GM21381 (cell line): Measurements from ENCODE around the gene SLC1A4.
"Not testable (repeated sequence)": the region's sequence is repeated elsewhere in the genome, so short reads cannot be mapped to it uniquely, and the experiment has no call there.

Source experiments
- ATAC-seq: cut with Tn5 transposase; IDR thresholded peaks from one replicate; pipeline ENCODE4 v1.9.1; 2021; ENCODE audit warnings: mild to moderate bottlenecking, moderate library complexity; ENCODE audit not compliant: unreplicated experiment

SLC1A4 gene

DNA sequence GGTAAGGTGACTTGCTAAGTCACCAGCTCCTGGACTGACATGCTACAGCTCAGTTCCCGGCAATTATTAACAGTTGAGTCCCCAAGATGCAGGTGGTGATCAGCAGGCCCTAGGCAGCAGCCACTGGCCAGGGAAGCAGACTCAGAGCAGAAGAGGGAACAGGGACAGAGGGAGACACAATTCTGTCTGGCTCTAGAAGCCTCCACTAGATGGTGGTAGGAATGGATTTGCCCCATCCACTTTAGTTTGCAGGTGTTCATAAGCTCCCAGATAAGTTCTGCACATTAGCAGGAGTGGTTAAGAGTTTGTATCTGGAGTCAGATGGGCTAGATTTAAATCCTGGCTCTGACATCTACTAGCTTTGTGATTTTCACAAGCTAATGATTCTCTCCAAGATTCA, 25.5 kb upstream of the SLC1A4 start:
- no peak for ATAC-seq

DNA sequence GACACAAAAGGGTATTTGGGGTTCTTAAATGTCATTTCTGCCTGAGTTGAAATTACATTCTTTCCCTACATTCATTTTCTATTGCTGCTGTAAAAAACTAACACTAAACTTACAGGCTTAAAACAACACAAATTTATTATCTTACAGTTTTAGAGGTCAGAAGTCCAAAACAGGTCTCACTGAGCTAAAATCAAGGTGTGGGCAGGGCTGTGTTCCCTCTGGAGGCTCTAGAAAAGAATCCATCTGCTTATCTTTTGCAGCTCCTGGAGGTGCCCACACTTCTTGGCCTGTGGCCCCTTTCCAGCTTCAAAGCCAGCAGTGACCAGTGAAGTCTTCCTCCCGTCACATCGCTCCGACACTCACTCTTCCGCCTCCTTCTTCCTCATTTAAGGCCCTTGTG, 23.2 kb upstream of the SLC1A4 start:
- no peak for ATAC-seq

DNA sequence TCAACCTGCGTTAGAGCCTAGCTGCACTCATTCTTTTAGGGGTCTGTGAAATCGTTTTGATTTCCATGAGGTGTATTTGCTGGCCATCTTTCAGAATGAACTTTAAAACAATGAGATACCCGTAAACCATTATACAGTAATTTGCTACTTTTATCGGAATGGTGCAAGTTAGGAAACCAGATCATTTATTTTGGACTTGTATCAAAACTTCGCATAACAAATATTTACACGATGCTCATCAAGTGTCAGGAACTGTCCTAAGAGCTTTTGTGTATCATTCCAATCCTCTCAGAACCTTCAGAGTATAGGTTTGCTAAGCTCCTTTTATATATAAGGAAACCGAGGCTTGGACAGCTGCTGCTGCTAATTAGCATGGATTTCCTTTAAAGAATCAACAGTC, 22.4 kb upstream of the SLC1A4 start:
- no peak for ATAC-seq

DNA sequence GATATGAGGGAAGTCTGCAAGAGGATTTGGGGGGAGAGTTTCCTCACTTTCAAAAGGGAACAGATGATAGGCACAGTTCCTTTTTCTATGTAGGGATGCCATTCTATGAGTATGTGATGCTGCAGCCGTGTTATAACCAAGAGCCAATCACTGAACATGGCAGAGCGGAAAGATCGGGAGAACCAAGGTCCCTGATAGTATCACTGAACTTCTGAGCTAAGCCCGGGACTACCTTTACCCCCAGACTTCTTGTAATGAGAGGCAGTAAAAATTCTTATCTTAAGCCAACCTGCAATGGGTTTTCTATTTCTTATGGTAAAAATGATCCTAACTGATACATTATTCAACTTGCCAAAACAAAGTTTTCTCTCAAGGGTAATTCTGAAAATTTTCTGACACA, 21.6 kb upstream of the SLC1A4 start:
- no peak for ATAC-seq

DNA sequence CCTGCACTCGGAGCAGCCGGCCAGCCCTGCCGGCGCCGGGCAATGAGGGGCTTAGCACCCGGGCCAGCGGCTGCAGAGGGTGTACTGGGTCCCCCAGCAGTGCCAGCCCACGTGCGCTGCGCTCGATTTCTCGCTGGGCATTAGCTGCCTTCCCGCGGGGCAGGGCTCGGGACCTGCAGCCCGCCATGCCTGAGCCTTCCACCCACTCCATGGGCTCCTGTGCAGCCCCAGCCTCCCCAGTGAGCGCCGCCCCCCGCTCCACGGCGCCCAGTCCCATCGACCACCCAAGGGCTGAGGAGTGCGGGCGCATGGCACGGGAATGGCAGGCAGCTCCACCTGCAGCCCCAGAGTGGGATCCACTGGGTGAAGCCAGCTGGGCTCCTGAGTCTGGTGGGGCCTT, 20.1 kb upstream of the SLC1A4 start:
- ATAC-seq: not testable (repeated sequence)

DNA sequence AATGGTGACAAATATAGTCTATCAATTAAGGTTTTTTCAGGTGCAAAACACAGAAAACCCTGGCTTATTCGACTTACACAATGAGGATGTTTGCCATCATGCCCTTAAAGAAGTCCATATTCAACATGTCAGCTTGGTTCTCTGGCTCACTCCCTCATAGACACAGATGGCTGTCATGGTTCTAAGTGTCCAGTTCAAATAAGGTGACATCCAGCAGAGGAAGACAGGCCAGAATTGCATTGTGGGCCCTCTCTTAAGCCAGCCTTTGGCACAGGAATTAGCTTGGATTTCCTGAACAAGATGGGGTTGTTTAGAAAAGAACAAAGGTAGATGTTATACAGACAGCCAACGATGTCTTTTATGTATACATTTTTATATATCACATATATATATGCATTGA, 18.7 kb upstream of the SLC1A4 start:
- ATAC-seq: no peak

DNA sequence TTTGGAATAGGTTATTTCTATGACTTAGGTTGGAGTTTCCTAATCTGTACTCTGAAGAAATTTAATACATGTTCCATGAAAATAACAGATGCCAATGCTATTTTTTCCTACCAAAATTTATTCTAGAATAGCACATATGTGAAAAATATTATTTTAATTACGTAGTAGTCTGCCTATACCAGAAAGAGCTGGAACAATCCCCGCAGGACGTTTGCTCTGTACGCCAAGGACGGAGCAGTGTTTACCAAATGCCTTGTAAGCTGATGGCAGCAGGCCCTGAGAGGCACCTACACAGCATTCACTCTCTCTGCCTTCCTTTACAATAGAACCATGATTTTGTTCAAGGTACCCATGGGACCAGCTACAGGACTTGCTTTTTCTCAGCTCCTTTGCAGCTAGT, 16.8 kb upstream of the SLC1A4 start:
- no peak for ATAC-seq

DNA sequence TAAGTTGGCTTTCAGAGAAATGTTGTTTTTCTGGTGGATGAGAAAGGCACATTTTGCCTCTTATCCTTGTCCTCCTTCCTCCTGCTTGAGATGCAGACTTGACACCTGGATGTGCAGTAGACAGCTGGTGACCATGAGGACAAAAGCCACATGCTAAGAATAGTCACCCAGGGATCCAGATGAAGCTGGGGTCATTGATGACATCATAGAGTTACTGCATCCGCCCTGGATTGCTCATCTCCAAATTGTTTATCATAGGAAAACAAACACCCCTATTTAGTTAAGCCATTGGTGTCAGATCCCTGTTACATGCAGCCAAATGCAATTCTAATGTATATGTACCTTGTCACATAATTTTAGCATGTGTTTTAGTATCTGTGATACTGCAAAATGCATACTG, 16.3 kb upstream of the SLC1A4 start:
- no peak for ATAC-seq

DNA sequence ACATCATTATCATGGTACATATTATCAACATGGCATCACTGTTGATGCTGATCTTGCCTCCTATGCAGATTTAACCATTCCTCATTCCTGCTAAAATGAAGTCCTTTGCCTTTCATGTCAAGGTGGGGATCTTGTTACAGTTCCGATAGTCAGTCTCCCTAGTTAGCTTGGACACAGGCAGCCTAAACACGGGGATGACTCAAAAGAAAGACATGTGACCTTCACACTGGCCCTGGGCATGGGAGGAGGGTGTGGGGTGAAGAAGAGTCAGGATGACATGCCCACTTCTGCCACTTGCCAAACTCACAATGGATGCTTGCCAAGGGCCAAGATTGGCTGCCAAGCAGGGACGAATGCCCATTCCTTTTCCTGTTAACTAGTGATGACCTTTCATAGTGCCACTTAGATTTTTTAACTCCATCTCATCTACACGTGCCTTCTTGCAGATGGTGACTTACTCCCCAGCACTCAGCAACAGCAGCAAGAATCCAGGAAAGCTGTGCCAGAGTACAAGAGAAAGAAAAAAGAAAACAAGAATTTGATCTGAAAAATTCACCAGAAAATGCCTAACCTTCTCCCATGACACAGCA, 13.9 kb upstream of the SLC1A4 start:
- ATAC-seq: no peak

DNA sequence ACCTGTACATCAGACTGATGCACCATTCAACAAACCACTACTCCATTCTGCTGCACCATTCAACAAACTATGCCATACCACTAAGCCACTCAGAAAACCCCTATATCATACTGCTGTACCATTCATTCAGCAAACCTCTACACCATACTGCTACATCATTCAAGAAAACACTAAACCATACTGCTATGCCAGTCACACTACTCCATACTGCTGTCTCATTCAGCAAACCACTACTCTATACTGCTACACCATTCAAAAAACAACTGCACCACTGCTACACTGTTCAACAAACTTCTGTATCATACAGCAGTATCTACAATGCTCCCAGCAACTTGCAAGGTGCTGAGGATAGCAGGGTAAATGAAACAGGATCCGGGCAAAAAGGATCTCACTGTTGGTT, 12.9 kb upstream of the SLC1A4 start:
- ATAC-seq: no peak

DNA sequence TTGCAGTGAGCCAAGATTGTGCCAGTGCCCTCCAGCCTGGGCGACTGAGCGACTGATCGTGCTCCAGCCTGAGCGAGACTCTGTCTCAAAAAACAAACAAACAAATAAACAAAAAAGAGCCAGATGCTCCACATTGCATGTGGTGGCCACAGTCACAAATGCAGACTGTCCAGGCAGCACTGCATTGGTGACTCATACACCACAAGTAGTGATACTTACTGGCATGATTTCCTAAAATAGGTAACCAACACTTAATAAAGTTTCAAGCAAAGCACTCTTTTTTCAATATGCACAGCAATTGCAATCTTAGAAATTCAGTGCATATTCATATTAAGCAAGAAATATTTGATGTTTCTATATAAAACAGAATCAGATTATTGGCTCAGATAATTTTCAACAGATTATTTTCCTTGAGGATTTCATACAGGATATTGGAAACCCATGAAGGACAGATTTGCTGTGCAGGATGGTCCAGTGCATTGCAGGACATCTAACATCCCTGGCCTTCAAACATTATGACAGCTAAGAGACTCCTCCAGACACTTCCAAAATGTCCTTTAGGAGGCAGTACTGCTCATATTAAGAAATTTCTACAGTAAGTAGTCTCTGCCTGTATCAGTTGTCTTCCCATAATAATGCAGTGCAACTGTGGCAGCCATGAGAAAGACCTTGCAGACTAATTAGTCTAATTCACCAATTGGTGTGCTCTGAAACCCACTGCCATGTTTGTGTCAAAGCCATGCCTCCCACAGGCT, 10.5 kb upstream of the SLC1A4 start:
- ATAC-seq: no peak

DNA sequence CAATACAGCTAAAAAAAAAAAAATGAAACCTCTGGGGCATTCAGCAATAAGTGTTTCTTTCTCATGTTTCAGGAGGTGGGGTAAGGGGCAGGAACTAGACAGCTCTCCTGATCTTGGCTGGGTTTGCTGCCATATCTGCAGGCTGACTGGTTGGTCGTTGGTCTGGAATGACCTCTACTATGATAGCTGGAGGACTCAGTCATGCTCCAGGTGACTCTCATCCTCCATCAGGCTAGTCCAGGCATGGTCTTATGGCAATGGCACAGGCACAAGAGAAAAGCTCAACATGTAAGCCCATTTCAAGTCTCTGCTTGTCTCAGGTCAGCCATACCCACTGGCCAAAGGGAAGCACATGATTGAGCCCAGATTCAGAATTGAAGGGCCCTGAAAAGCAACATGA, 9.5 kb upstream of the SLC1A4 start:
- no peak for ATAC-seq

DNA sequence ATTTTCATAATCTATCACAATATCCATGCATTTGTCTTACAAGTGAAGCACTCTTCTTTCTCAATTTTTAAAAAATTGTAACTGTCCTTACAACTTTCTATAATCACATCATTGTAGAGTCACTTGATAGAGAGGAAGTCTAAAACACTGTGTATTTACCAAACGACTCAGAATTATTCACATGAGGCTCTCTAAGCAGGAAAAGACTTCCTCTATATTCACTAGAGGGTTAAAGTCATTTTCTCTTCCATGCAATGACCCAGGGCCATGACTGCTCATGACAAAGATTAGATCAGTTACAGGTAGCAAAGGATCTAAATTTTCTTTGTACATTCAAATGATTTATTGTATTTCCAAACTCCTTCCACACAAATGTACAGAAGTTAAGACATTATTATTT, 9.0 kb upstream of the SLC1A4 start:
- no peak for ATAC-seq

DNA sequence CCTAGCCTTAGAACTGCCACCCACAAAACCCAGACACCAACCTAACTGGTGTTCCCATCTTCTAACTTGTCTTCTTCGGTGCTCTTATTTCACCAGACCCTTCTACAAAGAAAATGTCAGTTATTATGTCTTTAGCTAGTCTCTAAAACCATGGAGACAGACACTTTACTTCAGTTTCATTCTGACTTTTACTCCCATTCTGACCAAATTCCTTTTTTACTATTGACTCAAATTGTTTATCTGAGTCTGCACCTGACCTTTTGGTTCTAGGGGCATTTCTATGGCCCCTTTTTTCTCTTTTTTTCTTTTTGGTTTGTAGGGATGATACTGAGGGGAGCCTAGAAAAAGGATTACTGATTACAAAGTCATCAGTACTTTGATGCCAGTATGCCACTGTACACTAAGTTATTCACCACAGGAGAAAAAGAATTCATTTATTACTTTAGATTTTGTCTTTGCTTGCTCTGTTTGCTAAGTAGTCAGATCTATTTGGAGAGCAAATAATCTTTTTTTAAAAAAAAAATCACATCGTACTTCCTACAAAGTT, 6.8 kb upstream of the SLC1A4 start:
- peak; percentile 48 for ATAC-seq

DNA sequence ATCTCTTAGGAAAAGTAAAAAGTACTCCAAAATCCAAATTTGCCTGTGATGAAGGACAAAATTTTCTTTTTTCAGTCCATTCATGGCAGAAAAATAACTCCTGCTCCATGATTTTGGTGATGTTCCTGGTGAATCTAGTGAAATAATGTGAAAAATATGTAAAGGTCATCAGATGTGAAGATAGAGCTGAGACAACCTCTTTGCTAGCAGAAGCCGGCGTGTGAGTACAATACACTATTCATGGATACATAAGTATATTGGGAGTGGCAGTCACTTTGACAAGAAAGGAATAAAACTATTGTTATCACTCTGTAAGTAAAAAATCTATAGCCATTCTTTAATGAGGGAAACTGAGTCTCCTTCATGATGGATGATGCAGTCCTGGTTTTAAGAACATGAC, 6.3 kb upstream of the SLC1A4 start:
- no peak for ATAC-seq

DNA sequence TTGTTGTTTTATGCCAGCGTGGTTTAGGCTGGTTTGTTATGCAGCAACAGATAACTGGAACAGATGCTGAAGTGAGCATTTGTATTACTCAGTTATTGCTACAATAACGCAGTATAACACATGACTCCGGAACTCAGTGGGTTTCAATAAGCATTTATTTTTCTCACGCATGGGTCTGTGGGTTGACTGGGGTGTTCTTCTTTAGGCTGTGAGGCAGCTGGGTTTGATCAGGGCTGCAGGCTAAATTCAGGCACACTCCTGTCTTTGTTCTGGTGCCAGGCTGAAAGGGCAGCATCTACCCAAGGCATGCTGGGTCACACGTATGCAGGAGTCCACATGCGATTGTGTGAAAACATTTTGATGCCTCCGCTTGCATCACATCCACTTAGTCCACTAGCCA, 3.8 kb upstream of the SLC1A4 start:
- no peak for ATAC-seq

DNA sequence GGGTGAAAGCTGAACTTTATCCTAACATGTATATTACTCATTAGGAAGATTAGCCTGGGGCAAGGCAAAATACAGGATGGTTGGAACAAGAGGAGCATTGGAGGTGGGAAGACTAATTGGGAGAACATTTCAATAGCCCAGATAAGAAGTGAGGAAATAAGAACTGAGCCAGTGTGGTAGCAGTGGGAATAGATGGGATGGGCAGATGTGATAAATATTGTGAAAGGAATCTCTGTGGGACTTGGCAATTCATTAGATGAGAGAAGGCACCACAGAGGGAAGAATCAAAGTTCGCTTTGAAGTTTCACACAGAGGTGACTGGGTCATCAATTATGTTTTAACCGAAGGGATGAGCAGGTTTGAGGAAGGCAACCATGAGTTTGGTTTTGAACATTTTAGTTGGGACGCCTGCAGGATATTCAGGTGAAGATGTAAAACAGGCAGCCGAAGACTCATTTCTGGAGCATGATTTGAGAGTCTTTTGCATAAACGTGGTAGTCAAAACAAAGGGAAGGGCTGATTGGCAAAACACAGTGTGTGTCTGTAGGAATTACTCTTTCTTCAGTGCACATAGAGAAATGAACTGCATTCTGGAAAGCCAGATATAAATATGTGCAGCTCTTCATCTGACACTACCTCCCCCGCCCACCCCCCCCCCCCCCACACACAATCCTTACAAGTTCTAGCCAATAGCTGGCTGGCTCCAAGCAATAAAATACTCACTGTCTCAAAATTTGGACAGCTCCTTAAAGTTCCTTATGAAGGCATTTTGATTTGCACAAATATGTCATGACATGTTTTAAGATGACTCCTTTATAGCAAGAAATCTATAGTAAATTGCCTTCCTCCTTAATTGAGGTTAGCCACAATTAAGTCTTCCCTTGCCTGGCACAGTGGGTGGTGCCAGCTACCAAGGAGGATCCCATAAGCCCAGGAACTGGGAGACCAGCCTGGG, 1.9 kb upstream of the SLC1A4 start:
- ATAC-seq: no peak

DNA sequence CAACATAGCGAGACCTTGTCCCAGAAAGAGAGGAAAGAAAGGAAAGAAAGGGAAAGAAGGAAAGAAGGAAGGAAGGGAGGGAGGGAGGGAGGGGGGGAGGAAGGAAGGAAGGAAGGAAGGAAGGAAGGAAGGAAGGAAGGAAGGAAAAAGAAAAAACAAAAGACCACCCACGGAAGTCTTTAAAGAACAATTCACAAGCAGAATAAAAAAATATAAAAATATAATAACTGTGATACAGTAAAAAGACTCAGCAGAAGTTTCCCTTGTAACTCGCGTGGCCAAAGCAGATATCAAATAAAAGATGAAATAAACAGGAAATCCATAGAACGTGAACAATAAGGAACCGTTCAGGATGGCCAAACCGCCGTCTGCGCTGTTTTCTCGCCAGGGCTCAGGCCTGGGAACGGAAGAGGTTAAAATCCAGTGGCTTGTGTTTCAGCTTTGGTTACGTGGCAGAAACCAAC, 1.2 kb upstream of the SLC1A4 start:
- no peak for ATAC-seq

DNA sequence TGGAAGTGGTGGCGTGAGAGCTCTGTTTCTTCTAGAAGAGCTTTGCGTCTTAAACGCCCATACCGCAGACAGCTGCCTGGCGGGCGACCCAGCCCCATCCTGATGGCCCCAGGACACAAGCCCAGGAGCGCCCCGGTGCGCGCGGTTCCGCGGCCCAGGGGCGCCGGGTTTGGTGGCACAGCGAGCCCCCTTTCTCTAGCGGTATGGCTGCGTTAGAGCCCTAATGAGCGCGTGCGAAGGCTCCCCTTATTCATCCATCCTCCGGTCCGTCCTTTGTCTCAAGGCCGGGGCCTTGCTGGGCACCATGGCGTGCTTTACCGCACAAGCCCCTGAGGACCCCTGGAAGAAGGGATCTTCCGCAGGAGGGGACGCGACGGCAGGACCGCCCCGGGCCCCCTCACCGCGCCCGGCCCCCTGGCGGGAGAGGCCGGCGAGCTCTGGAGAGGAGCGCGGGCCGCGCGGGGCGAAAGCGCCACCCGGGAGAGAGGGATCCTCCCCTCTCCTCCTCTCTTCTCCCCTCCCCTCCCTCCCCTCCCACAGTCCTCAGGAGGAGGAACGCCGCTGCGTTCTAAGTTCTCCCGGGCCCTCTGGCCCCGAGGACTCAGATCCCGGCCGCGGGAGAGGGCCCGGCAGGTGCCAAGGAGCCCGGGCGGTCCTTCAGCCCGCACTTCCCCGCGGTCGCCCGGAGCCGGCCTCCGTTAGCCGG, 626 bp upstream of the SLC1A4 start:
- ATAC-seq: peak; percentile 34

DNA sequence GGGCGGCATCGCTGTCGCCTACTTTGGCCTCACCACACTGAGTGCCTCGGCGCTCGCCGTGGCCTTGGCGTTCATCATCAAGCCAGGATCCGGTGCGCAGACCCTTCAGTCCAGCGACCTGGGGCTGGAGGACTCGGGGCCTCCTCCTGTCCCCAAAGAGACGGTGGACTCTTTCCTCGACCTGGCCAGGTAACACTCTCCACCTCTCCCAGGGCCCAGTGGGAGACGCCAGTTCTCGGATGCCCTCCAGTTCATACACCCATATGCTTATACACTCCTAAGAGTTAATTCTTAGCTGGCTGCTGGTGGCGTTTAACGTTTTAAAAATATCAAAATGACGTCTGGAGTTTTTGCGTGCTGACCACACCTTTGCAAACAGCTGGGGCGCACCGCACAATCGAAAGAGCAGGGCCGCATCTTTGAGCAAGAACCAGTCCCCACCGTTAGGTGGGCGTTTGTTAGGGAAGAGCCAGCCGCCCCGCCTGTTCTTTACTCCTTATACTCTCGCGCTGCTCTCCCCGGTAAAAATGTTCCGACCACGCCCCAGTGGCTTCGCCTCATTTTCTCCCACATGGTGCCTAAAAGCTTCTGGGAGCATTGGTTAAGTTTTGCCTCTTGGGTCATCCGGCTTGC, 899 bp downstream of the SLC1A4 start:
- ATAC-seq: no peak
